HG03571 (cell line): ENCODE measurements around the gene SLC6A6.

Experiments used
- ATAC-seq: cut with Tn5 transposase; IDR thresholded peaks from one replicate; pipeline ENCODE4 v1.9.1; 2021; ENCODE audit not compliant: unreplicated experiment

The SLC6A6 gene

DNA sequence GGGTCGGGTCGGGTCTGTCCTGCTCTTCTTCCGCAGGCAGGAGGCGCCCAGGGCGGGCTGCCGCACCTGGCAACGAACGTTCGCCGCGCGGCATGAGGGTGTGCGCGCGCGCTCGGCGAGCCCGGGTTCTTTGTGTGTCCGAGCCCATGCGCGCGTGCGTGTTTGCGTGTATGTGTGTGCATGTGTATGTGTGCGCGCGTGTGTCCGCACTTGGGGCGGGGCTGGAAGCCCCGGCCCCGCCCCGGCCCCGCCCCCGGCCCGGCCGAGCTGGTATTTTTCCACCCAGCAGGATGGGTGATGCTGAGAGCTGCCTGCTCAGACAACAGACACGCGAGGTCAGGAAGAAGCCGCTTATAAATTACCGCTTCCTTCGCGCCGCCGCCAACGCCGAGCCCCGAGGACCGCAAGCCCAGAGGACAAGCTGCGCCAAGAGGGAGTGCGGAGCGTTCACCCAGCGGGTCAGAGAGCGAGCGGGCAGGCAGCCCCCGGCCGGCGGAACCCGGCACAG, at the start of gene SLC6A6:
Gene SLC6A6 (plus strand): TSS at position 303 of the 508 bp plus-strand sequence. CDS start 41,029 bp downstream, outside the sequence.
- ATAC-seq: peak; percentile 73

DNA sequence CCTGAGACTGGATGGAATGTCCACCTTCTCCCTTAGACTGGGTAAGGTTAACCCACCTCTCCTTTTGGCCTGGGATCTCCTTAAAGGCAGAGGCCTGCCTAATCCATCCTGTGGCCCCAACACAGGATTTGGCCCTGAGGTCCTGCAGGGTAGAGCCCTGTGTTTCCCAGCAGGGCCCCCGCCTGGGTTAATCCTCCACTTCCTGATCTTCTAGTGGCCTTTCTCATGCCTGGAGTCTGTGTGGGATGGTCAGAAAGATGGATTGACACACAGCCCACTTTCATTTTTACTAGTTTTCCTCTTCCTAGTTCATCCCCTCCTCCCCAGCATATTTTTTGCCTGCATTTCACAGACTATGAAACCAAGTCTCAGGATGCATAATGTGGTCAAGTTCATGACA, 48.9 kb upstream of the SLC6A6 start:
- ATAC-seq: no peak

GRCh38 chr3:14357463-14357862, 44.9 kb upstream of the SLC6A6 start:
- no peak for ATAC-seq

GRCh38 chr3:14358426-14359211, 43.8 kb upstream of the SLC6A6 start:
- no peak for ATAC-seq

- ATAC-seq: no peak
These were observed 43.1 kb upstream of the SLC6A6 start for GRCh38 chr3:14359348-14359747.

GRCh38 chr3:14360123-14360881, 42.1 kb upstream of the SLC6A6 start:
- no peak for ATAC-seq

GRCh38 chr3:14361068-14361677, 41.2 kb upstream of the SLC6A6 start:
- ATAC-seq: no peak

DNA sequence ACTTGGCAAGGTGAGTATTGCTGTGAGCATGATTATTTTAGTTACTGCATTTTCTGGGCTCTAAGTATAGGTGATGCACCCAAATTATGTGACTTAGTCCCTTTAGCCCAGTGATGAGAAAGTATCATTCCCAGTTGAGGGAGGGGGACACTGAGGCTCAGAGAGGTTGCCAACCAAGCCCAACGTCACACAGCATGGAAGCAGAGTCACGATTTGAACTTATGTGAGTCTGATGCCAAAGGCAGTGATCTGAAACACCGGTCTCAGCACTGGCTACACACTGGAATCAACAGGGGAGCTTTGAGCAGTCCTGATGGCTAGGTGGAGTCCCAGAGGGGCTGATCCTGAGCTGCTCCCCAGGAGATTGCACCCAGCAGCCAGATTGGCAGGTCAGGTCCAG, 39.5 kb upstream of the SLC6A6 start:
- ATAC-seq: no peak

DNA sequence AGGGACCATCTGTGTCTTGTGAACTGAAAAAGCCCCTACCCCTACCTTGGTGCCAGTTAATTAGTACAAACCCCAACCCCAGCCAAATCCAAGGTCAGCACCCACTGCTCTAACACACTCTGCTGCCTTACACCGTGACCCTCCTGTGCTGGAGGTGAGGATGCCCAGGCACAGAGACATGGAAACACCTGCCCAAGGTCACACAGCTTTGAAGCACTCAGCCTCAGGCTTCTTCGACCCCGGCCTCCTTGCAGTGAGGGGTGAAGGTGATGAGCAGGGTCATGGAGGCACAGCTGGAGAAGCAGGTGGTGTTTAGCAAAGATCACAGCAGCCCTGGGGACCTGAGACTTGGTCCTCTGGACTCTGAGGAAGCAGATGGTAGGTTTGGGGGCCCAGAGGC, 39.0 kb upstream of the SLC6A6 start:
- no peak for ATAC-seq

- ATAC-seq: no peak
These were observed 38.4 kb upstream of the SLC6A6 start for GRCh38 chr3:14363991-14364390.

GRCh38 chr3:14364580-14365292, 37.7 kb upstream of the SLC6A6 start:
- no peak for ATAC-seq

GRCh38 chr3:14366248-14366647, 36.2 kb upstream of the SLC6A6 start:
- no peak for ATAC-seq

- no peak for ATAC-seq
These were observed 35.2 kb upstream of the SLC6A6 start for GRCh38 chr3:14366915-14367823.

DNA sequence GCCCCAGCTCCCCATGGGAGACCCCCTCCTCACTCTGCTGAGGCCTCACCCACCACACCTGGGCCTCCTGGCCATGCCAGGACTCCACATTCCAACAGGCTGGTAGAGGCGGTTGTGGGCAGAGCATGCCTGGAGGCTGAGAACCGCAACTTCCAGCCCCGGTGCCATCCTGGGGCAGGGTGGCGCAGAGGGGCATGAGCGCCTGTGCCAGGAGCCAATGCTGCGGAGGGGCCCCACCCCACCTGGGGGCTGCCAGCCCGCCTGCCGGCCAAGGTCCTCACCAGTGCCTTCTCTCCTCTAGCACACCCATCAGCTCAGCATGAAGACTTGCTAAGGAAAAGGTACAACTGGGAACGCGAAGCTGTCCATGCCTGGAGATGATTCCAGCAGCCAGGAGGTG, 34.3 kb upstream of the SLC6A6 start:
- no peak for ATAC-seq

- no peak for ATAC-seq
These were observed 33.5 kb upstream of the SLC6A6 start for GRCh38 chr3:14368885-14369284.

DNA sequence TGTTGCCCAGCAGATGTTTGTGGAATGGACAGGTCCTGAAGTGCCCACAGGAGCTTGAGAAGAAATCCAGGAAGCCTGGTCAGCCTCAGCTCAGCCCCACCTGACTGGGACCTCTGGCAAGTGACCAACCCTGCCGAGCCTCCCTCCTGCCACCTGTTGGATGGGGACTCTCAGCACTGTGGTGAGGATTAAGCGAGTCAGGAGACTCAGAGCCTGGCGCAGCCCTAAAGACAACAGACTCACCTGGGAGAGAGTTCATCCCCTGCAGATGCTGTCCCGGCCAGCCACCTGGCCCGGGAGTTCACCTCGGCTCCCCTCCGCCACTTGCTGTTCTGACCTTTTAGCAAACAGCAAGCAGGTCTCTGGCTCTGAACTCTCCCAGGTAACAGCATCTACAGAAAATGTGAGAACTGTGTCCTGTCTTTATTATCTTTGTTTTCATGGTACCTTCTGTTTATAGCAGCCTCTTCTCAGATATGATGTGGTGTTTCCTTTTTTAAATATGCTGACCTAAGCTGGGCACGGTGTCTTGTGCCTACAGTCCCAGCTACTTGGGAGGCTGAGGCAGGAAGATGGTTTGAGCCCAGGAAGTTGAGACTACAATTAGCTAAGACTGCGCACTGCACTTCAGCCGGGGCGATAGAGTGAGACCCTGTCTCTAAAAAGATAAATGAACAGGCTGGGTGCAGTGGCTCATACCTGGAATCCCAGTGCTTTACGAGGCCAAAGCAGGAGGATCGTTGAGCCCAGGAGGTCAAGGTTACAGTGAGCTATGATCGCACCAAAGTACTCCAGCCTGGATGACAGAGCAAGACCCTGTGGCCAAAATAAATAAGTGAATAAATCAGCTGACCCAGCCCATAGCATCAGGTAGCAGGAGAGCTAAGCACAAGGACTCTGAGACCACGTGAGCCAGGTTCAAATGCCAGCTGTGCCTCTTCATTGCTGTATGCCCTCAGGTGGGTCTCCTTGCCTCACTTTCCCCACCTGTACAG, 32.4 kb upstream of the SLC6A6 start:
- ATAC-seq: no peak

GRCh38 chr3:14370720-14371572, 31.5 kb upstream of the SLC6A6 start:
- no peak for ATAC-seq
